ENCODE data around the gene FOXA2. TPM values are rescaled to one million over a fixed set of nuclear protein-coding genes. Genes with fewer than 3 reads are reported as not detected.
A peak's percentile ranks its signal among the peaks of the same experiment; 100 is the strongest.

The FOXA2 gene
- total and polyA plus RNA-seq, 2 of the 13 experiments (the other 11 are each of a cell fraction or from before 2014, with no cell fraction given) = 8.8 to 12.2 TPM

DNA sequence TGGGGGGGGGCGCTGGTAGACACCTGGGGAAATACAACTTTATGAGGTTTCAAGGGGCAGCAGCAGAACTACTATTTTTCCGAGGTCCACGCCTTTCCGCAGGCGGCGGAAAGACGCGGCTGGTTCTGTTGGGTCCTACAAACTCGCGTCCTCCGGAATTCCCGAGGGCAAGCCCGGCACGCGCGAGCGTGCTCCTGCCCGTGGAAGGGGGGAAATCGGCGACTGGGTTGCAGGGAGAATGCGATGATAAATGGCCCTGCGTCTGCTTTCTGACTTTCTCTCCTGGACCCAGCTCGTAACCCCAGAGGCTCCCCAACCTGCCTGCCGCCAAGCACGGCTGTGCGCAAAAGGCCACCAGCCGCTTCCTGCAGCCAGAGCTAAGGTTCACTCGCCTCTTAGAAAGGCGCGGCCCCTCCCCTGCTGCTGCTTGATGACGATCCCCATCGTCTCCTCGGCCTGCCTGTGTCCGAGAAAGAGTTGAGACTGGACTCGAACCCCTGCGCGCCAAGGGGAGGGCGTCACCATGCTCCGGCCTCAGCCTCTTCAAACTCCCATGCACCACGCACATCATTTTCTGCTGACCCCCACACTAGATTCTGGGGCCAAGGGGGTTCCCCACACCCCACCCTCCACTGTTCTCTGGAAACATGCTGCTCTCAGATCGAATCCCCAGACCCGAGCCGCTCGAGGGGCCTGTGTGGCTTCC lies 6.7 kb downstream of the FOXA2 start (continued):
- TF ChIP-seq PHF5A (CRISPR knock-in tag; IDR thresholded peaks at IDR 0.05; ENCODE audit: low read depth, unreplicated experiment) (no peak), ZFP90 (CRISPR knock-in tag; IDR thresholded peaks at IDR 0.05; ENCODE audit: borderline replicate concordance) (no peak), ZNF460 (CRISPR knock-in tag; IDR thresholded peaks at IDR 0.05; ENCODE audit: borderline replicate concordance) (no peak), ZNF292 (CRISPR knock-in tag; IDR thresholded peaks at IDR 0.05; ENCODE audit: borderline replicate concordance, low read depth) (peak; percentile 84), ZNF749 (CRISPR knock-in tag; IDR thresholded peaks at IDR 0.05; ENCODE audit: borderline replicate concordance) (0 out of 2 replicates have a peak, but pooled peaks have one; percentile 14), ZNF777 (CRISPR knock-in tag; IDR thresholded peaks at IDR 0.05) (no peak; the same call in 1 of the 2 replicates), ZNF557 (CRISPR knock-in tag; IDR thresholded peaks at IDR 0.05) (peak; percentile 68; the same call in 1 of the 2 replicates), ZNF30 (CRISPR knock-in tag; IDR thresholded peaks at IDR 0.05) (no peak), GATAD2A (CRISPR knock-in tag; IDR thresholded peaks at IDR 0.05) (no peak), ZNF264 (CRISPR knock-in tag; IDR thresholded peaks at IDR 0.05) (no peak), NFE2 (CRISPR knock-in tag; IDR thresholded peaks at IDR 0.05) (no peak), JARID2 (CRISPR knock-in tag; IDR thresholded peaks at IDR 0.05; ENCODE audit: insufficient replicate concordance) (no peak), ZNF780A (CRISPR knock-in tag; IDR thresholded peaks at IDR 0.05) (no peak), XBP1 (CRISPR knock-in tag; IDR thresholded peaks at IDR 0.05) (peak; percentile 63; the same call in 1 of the 2 replicates), ZNF17 (CRISPR knock-in tag; IDR thresholded peaks at IDR 0.05) (no peak), DNMT3B (CRISPR knock-in tag; conservative IDR thresholded peaks at IDR 0.05) (0 out of 2 replicates have a peak, but pooled peaks have one; percentile 52), NAIF1 (CRISPR knock-in tag; IDR thresholded peaks at IDR 0.05; ENCODE audit: borderline replicate concordance) (no peak), RARG (CRISPR knock-in tag; IDR thresholded peaks at IDR 0.05; ENCODE audit: low read depth) (peak; percentile 0; the same call in 1 of the 2 replicates), FOSL2 (CRISPR knock-in tag; IDR thresholded peaks at IDR 0.05) (peak; percentile 30)
- TF ChIP-seq, protein P1, sequence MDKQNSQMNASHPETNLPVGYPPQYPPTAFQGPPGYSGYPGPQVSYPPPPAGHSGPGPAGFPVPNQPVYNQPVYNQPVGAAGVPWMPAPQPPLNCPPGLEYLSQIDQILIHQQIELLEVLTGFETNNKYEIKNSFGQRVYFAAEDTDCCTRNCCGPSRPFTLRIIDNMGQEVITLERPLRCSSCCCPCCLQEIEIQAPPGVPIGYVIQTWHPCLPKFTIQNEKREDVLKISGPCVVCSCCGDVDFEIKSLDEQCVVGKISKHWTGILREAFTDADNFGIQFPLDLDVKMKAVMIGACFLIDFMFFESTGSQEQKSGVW (CRISPR knock-in tag; IDR thresholded peaks at IDR 0.05; ENCODE audit: borderline replicate concordance) = no peak
- TF ChIP-seq, protein P2, sequence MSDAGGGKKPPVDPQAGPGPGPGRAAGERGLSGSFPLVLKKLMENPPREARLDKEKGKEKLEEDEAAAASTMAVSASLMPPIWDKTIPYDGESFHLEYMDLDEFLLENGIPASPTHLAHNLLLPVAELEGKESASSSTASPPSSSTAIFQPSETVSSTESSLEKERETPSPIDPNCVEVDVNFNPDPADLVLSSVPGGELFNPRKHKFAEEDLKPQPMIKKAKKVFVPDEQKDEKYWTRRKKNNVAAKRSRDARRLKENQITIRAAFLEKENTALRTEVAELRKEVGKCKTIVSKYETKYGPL (CRISPR knock-in tag; IDR thresholded peaks at IDR 0.05) = no peak
- TF ChIP-seq, protein P3, sequence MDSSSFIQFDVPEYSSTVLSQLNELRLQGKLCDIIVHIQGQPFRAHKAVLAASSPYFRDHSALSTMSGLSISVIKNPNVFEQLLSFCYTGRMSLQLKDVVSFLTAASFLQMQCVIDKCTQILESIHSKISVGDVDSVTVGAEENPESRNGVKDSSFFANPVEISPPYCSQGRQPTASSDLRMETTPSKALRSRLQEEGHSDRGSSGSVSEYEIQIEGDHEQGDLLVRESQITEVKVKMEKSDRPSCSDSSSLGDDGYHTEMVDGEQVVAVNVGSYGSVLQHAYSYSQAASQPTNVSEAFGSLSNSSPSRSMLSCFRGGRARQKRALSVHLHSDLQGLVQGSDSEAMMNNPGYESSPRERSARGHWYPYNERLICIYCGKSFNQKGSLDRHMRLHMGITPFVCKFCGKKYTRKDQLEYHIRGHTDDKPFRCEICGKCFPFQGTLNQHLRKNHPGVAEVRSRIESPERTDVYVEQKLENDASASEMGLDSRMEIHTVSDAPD (CRISPR knock-in tag; IDR thresholded peaks at IDR 0.05) = no peak
- TF ChIP-seq, protein P4, sequence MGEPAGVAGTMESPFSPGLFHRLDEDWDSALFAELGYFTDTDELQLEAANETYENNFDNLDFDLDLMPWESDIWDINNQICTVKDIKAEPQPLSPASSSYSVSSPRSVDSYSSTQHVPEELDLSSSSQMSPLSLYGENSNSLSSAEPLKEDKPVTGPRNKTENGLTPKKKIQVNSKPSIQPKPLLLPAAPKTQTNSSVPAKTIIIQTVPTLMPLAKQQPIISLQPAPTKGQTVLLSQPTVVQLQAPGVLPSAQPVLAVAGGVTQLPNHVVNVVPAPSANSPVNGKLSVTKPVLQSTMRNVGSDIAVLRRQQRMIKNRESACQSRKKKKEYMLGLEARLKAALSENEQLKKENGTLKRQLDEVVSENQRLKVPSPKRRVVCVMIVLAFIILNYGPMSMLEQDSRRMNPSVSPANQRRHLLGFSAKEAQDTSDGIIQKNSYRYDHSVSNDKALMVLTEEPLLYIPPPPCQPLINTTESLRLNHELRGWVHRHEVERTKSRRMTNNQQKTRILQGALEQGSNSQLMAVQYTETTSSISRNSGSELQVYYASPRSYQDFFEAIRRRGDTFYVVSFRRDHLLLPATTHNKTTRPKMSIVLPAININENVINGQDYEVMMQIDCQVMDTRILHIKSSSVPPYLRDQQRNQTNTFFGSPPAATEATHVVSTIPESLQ (CRISPR knock-in tag; conservative IDR thresholded peaks at IDR 0.05) = no peak
- TF ChIP-seq, protein P5, sequence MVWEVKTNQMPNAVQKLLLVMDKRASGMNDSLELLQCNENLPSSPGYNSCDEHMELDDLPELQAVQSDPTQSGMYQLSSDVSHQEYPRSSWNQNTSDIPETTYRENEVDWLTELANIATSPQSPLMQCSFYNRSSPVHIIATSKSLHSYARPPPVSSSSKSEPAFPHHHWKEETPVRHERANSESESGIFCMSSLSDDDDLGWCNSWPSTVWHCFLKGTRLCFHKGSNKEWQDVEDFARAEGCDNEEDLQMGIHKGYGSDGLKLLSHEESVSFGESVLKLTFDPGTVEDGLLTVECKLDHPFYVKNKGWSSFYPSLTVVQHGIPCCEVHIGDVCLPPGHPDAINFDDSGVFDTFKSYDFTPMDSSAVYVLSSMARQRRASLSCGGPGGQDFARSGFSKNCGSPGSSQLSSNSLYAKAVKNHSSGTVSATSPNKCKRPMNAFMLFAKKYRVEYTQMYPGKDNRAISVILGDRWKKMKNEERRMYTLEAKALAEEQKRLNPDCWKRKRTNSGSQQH (CRISPR knock-in tag; IDR thresholded peaks at IDR 0.05; ENCODE audit: low read depth) = peak; percentile 68; the same call in 1 of the 2 replicates
